Bronchial epithelial cell (primary cell): ENCODE data around the gene MMP23B. TPM values are rescaled to one million over a fixed set of nuclear protein-coding genes. Genes with fewer than 3 reads are reported as not detected.

Source experiments
- DNase-seq: peaks from one replicate; pipeline ENCODE4 v3.0.0-alpha.2; 2010; ENCODE audit warnings: low read depth
- FAIRE-seq: peaks from 2 replicates; lab custom pipeline; 2011; peaks lifted over from hg19 to GRCh38; lab: Jason Lieb, UNC
- H3K27me3 ChIP-seq: 2 replicates; pipeline ENCODE4 v1.5.1; 2011; ENCODE audit warnings: low read length; ENCODE audit not compliant: control insufficient read depth, insufficient read depth
- H3K36me3 ChIP-seq: 2 replicates; pipeline ENCODE4 v1.5.1; 2011; ENCODE audit warnings: low read length; ENCODE audit not compliant: control insufficient read depth, insufficient read depth
- H3K4me3 ChIP-seq: 2 replicates; pipeline ENCODE4 v1.5.1; 2011; ENCODE audit warnings: mild to moderate bottlenecking, low read depth, low read length, control low read depth
- CTCF ChIP-seq: IDR thresholded peaks from 2 replicates; pipeline ENCODE4 v1.5.1; 2011; ENCODE audit warnings: mild to moderate bottlenecking, moderate library complexity, low read length, control low read depth, inconsistent platforms; ENCODE audit not compliant: insufficient read depth, severe bottlenecking
- total RNA-seq: library from RNA; depleted of rRNA; stranded (reverse); fragments of >200 nt; gene quantifications from 2 replicates; pipeline ENCODE4 v1.2.1, GENCODE V29; 2014

Gene MMP23B
- total RNA-seq, 1 donor from 2014 or later = 0.26 TPM

- peaks cover 8% of the 10 kb centered on the region for H3K27me3 ChIP-seq
- H3K4me3 ChIP-seq = no peak overlapping the region
- FAIRE-seq = no peak
- DNase-seq = no peak
- H3K36me3 ChIP-seq = peaks cover 1% of the 10 kb centered on the region
- no peak for TF ChIP-seq CTCF
Measured at GRCh38 chr1:1627829-1628753, 3.9 kb upstream of the MMP23B start.

- FAIRE-seq (no peak), DNase-seq (no peak)
- TF ChIP-seq CTCF = no peak
- H3K27me3 ChIP-seq = peaks cover 8% of the 10 kb centered on the region
- peaks cover 1% of the 10 kb centered on the region for H3K36me3 ChIP-seq
- peak overlapping the region; percentile 21 for H3K4me3 ChIP-seq
Measured at GRCh38 chr1:1628754-1629429, 3.1 kb upstream of the MMP23B start.

- no peak for TF ChIP-seq CTCF
- peaks cover 1% of the 10 kb centered on the region for H3K36me3 ChIP-seq
- peak overlapping the region; percentile 21 for H3K4me3 ChIP-seq
- peaks cover 8% of the 10 kb centered on the region for H3K27me3 ChIP-seq
- DNase-seq (no peak), FAIRE-seq (no peak)
Measured at GRCh38 chr1:1629430-1630190, 2.4 kb upstream of the MMP23B start.

- FAIRE-seq = no peak
- Histone ChIP-seq H3K4me3 (no peak overlapping the region), H3K27me3 (peaks cover 8% of the 10 kb centered on the region), H3K36me3 (peaks cover 1% of the 10 kb centered on the region)
- peak; percentile 49 for DNase-seq
- TF ChIP-seq CTCF = peak; percentile 3
Measured at GRCh38 chr1:1630191-1630964, 1.6 kb upstream of the MMP23B start.
